MM.1S (cell line): Measurements from ENCODE around the gene B3GNT4.

Source experiments
- DNase-seq: peaks from one replicate; pipeline ENCODE4 v3.0.0-alpha.2; 2015
- H2AFZ ChIP-seq: fragments of 300-600 bp; sonication (generic); 2 replicates; pipeline ENCODE4 v1.6.0; 2016; ENCODE audit warnings: antibody characterized with exemption, low read length
- H3F3A ChIP-seq: fragments of 300-600 bp; sonication (generic); 2 replicates; pipeline ENCODE4 v1.6.1; 2016; ENCODE audit warnings: mild to moderate bottlenecking, antibody characterized with exemption, low read length, moderate library complexity, mixed read lengths; ENCODE audit not compliant: insufficient read depth
- H3K27ac ChIP-seq: fragments of 300-600 bp; sonication (generic); 2 replicates; pipeline ENCODE4 v1.5.1; 2016; ENCODE audit warnings: mild to moderate bottlenecking, low read length
- H3K27me3 ChIP-seq: fragments of 300-600 bp; sonication (generic); replicated peaks from 2 replicates; pipeline ENCODE4 v1.6.0; 2016; ENCODE audit warnings: low read length; ENCODE audit not compliant: insufficient read depth
- H3K36me3 ChIP-seq: fragments of 300-600 bp; sonication (generic); replicated peaks from 2 replicates; pipeline ENCODE4 v1.6.1; 2016; ENCODE audit warnings: mild to moderate bottlenecking, low read length, mixed read lengths; ENCODE audit not compliant: insufficient read depth
- H3K4me1 ChIP-seq: fragments of 300-600 bp; sonication (generic); 2 replicates; pipeline ENCODE4 v1.6.1; 2016; ENCODE audit warnings: low read length, mixed read lengths
- H3K4me2 ChIP-seq: fragments of 300-600 bp; sonication (generic); 2 replicates; pipeline ENCODE4 v1.6.0; 2016; ENCODE audit warnings: low read depth, low read length
- H3K4me3 ChIP-seq: fragments of 300-600 bp; sonication (generic); 2 replicates; pipeline ENCODE4 v1.5.1; 2016; ENCODE audit warnings: low read length, mixed read lengths
- H3K79me2 ChIP-seq: fragments of 300-600 bp; sonication (generic); 2 replicates; pipeline ENCODE4 v1.6.1; 2016; ENCODE audit warnings: mixed run types, low read length, mixed read lengths
- H3K9ac ChIP-seq: fragments of 300-600 bp; sonication (generic); 2 replicates; pipeline ENCODE4 v1.6.1; 2016; ENCODE audit warnings: low read length, mixed read lengths
- H3K9me2 ChIP-seq: fragments of 300-600 bp; sonication (generic); replicated peaks from 2 replicates; pipeline ENCODE4 v1.6.1; 2016; ENCODE audit warnings: mild to moderate bottlenecking, low read length, mixed read lengths; ENCODE audit not compliant: insufficient read depth
- H3K9me3 ChIP-seq: fragments of 300-600 bp; sonication (generic); replicated peaks from 2 replicates; pipeline ENCODE4 v1.6.1; 2016; ENCODE audit warnings: mild to moderate bottlenecking, low read length, mixed read lengths; ENCODE audit not compliant: insufficient read depth
- H4K20me1 ChIP-seq: fragments of 300-600 bp; sonication (generic); 2 replicates; pipeline ENCODE4 v1.6.1; 2016; ENCODE audit warnings: mild to moderate bottlenecking, low read length, moderate library complexity, mixed read lengths; ENCODE audit not compliant: insufficient read depth
- CTCF ChIP-seq: fragments of 300-600 bp; sonication (generic); IDR thresholded peaks from 2 replicates; pipeline ENCODE4 v1.5.1; 2016; ENCODE audit warnings: antibody characterized with exemption, low read length, mixed read lengths
- EZH2 ChIP-seq: fragments of 300-600 bp; sonication (generic); optimal IDR thresholded peaks from 2 replicates; pipeline ENCODE3; 2017; ENCODE audit warnings: low read depth, mild to moderate bottlenecking, antibody characterized with exemption, low read length, mixed read lengths
- EZH2phosphoT487 ChIP-seq: fragments of 300-600 bp; sonication (generic); IDR thresholded peaks from 2 replicates; pipeline ENCODE4 v1.6.1; 2018; ENCODE audit warnings: antibody characterized with exemption, low read length

B3GNT4 gene

GRCh38 chr12:122185079-122185478 lies 18.4 kb upstream of the B3GNT4 start:
- no peaks in the 10 kb centered on the region for H4K20me1 ChIP-seq
- TF ChIP-seq CTCF (no peak), EZH2phosphoT487 (no peak), EZH2 (no peak)
- H3K4me3 ChIP-seq = no peak overlapping the region
- no peaks in the 10 kb centered on the region for H3K27me3 ChIP-seq
- H3K9ac ChIP-seq = no peak overlapping the region
- no peaks in the 10 kb centered on the region for H3K79me2 ChIP-seq
- H3K4me2 ChIP-seq = no peak overlapping the region
- H3K4me1 ChIP-seq = no peaks in the 10 kb centered on the region
- no peaks in the 10 kb centered on the region for H3K36me3 ChIP-seq
- H2AFZ ChIP-seq = no peak overlapping the region
- no peaks in the 10 kb centered on the region for H3K9me3 ChIP-seq
- H3K9me2 ChIP-seq = no peaks in the 10 kb centered on the region
- H3F3A ChIP-seq = no peaks in the 10 kb centered on the region
- no peak overlapping the region for H3K27ac ChIP-seq
- no peak for DNase-seq

DNA sequence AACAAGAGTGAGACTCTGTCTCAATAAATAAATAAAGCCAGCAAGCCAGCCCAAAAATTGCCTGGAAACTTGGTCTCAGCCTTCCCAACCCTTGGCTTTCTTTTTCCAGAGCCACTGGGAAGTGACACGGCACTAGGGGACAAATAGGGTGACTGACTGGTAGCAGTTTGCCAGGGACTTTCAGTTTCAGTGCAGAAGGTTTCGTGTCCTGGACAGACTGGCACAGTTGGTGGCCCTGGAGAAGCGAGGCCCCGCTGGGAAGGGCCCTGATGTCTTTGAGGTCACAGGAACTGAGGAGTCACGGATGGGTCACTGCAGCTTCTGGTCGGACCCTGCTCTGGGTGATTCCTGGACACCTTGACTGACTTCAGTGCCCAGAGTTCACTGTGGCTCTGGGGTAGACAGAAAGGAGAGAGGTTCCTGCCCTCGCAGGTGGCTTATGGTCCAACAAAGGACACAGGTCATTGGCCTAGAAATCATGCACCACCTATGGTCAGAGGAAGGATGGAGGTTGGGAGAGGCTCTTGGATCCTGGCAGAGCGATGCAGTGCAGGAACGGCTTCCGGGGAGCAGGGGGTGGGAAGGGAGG lies 17.9 kb upstream of the B3GNT4 start:
- no peaks in the 10 kb centered on the region for H3F3A ChIP-seq
- no peak for DNase-seq
- H2AFZ ChIP-seq = no peak overlapping the region
- no peaks in the 10 kb centered on the region for H3K79me2 ChIP-seq
- TF ChIP-seq EZH2phosphoT487 = no peak
- no peak for TF ChIP-seq CTCF
- no peak for TF ChIP-seq EZH2
- H3K9ac ChIP-seq = no peak overlapping the region
- no peaks in the 10 kb centered on the region for H3K27me3 ChIP-seq
- H3K4me2 ChIP-seq = no peak overlapping the region
- H3K4me1 ChIP-seq = no peaks in the 10 kb centered on the region
- H3K27ac ChIP-seq = no peak overlapping the region
- no peak overlapping the region for H3K4me3 ChIP-seq
- no peaks in the 10 kb centered on the region for H4K20me1 ChIP-seq
- no peaks in the 10 kb centered on the region for H3K9me2 ChIP-seq
- H3K9me3 ChIP-seq = no peaks in the 10 kb centered on the region
- H3K36me3 ChIP-seq = no peaks in the 10 kb centered on the region

GRCh38 chr12:122187466-122187865 lies 16.0 kb upstream of the B3GNT4 start:
- Histone ChIP-seq H3K79me2 (no peaks in the 10 kb centered on the region), H3K9me2 (no peaks in the 10 kb centered on the region), H3K4me3 (no peak overlapping the region), H3K27me3 (no peaks in the 10 kb centered on the region), H3K27ac (no peak overlapping the region), H3K9me3 (no peaks in the 10 kb centered on the region), H3K9ac (no peak overlapping the region), H3F3A (no peaks in the 10 kb centered on the region), H3K4me2 (no peak overlapping the region), H3K4me1 (no peaks in the 10 kb centered on the region), H3K36me3 (no peaks in the 10 kb centered on the region), H2AFZ (no peak overlapping the region), H4K20me1 (no peaks in the 10 kb centered on the region)
- no peak for TF ChIP-seq CTCF
- no peak for TF ChIP-seq EZH2phosphoT487
- DNase-seq = no peak
